ENCODE measurements around the gene SVOP. TPM values are rescaled to one million over a fixed set of nuclear protein-coding genes. Genes with fewer than 3 reads are reported as not detected.

The SVOP gene
- total RNA-seq, 1 experiment from 2014 or later = not detected

Other genes with a start within 250 kb of the SVOP start
- gene SSH1, start 163.5 kb downstream of the SVOP start, total RNA-seq (2014; rRNA removed; shearing (Covaris generic)) = 10.5 and 20.1 TPM in 2 replicates
- gene DAO, start 141.0 kb downstream of the SVOP start, total RNA-seq (2014; rRNA removed; shearing (Covaris generic)) = not detected in 2 replicates
- gene USP30, start 31.5 kb upstream of the SVOP start, total RNA-seq (2014; rRNA removed; shearing (Covaris generic)) = 10.6 and 18.7 TPM in 2 replicates
- gene ALKBH2, start 72.4 kb upstream of the SVOP start, total RNA-seq (2014; rRNA removed; shearing (Covaris generic)) = 4.2 and 10.8 TPM in 2 replicates
- 72.3 and 78.1 TPM in 2 replicates for gene UNG, start 76.5 kb upstream of the SVOP start, total RNA-seq (2014; rRNA removed; shearing (Covaris generic))
- gene ACACB, start 95.5 kb upstream of the SVOP start, total RNA-seq (2014; rRNA removed; shearing (Covaris generic)) = 5.5 and 6.6 TPM in 2 replicates

All from M059J (cell line).